Stimulated activated CD4-positive, alpha-beta T cell treated with anti-CD3 and anti-CD28 coated beads, Interleukin-2, amount 100 ng/mL, for 48 hours (primary cell): ENCODE data around the gene DOCK3.

Experiments used
- DNase-seq, 2 donors: peaks; one replicate each; pipeline ENCODE4 v3.0.0-alpha.2; 2020

DOCK3 gene

GRCh38 chr3:51393134-51393495 lies 718.4 kb downstream of the DOCK3 start:
- no peak for DNase-seq

GRCh38 chr3:51393564-51393963 lies 718.8 kb downstream of the DOCK3 start:
- DNase-seq: no peak

DNA sequence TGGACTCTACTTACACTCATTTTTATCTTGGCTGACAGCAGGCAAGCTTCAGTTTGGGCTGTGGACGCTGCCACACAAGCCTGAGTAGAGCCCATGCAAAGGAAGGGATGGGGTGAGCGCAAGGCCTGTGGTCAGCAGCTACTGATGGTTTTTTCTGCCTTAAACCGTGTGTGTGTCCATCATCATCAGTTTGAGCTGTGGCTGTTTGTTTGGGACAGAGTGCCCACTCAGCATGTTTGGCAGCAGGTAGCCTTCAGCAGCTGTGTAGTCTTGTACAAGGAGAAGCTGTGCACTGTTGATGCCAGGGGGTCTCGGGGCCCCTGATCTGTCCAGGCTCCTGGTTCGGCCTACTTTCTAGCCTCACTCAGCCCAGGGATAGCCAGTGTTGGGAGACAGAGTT lies 719.8 kb downstream of the DOCK3 start:
- DNase-seq: no peak

- no peak for DNase-seq
These were observed 720.9 kb downstream of the DOCK3 start for GRCh38 chr3:51395493-51396213.

GRCh38 chr3:51396401-51396800 lies 721.7 kb downstream of the DOCK3 start:
- DNase-seq: no peak

DNA sequence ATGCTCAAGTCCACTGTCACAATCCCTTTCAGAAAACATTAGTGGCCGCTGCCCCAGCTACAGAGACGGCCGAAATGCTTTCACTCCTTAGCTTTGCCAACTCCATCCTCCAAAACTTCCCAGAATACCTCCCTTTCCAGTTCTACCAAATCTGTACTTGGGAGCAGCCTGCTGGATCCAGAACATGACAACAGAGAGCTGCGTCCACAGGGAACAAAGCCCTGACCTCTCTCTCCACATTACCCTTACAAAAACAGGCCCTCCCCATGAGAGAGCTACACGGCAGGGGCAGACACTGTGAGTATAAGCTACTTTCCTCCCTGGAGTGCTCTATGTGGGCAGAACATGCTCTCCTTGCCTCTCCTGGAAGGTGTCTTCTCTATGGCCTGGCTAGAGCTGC lies 722.7 kb downstream of the DOCK3 start:
- no peak for DNase-seq

GRCh38 chr3:51398595-51399310 lies 724.0 kb downstream of the DOCK3 start:
- no peak for DNase-seq

DNA sequence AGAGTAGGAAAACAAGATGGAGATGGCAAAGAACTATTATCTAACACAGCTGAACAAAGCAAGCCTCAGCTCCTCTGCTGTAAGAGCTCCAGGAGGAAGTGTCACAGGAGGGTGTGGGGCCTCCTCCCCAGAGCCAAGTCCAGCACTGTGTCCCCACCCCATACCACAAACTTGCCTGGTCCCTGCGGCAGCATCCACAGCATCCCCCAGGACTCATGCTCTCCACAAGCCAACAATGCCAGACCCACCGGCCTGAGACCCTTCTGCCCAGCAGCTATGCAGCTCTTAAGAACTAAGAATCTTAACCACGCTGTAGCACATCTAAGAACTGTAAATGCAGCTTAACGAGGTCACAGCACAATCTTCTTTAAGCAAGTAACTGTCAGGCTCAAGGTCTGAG lies 725.4 kb downstream of the DOCK3 start:
- DNase-seq: no peak

DNA sequence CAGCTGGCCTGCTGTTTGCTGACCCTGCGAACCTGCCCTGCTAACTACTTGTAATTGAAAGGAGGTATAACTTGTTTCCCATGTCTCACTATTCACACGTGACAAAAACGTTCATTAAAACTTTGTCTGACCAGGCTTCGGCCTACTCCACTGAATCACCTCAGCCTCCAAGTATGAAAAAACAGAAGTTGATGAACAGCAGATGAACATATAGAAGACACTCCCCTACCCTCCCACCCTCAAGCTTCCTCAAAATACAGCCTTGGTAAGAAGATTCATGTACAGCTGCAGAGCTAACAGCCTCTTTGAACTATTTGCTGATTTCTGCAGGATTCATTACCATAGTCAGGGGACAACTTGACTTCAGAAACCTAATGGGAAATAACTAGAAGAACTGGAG lies 727.0 kb downstream of the DOCK3 start:
- no peak for DNase-seq

DNA sequence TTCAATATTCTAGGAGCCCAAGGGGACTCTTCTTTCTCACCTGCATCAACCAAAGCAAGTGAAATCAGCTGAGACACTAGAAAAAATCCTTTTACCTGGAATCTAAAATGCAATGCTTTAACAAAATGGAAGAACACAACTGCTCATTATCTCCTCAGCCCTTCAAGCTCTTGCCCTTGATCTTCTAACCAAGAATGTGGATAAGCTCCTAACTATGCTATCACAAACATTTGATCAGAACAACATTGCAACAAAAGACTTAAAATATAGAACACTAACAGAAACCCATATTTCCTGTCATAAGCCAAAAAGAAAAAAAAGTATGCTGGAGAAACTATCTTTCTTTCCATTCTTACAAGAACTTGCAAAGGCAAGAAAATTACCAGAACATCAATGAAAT lies 728.9 kb downstream of the DOCK3 start:
- DNase-seq: no peak

DNA sequence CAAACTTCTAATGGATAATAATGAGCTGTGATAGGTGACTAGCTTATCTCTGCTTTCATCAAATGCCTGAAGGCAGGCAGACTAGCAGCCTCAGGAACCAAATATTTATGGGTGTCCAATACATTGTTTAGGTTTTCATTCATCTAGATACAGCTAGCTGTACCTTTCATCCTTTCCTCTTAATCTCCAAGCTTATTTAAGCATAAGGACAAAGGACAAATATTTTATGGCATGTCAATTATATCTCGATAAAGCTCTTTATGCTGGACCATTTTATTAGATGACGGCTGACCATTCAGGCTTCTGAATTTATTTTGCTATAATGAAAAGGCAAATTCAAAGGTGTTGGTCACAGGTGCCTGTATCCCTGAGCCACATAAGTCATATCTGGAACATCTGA lies 733.3 kb downstream of the DOCK3 start:
- no peak for DNase-seq

DNA sequence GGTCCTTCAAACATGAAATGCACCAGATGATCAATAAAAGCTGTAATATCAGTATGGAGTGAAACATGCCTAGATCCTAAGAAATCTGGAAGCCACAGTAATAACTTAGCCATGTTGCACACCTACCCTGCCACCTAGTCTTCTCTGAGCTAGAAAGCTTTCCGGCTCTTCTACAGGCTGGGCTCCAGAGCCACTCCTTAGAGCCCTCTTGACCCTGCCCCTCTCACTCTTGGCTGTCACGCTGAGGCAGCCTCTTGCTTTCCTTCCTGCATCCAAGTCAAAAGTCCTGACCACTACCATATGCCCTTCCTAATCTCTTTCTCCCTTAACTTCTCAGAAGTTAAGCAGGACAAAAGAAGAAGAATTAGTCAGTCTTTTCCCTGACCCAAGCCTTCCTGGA lies 734.1 kb downstream of the DOCK3 start:
- DNase-seq: no peak

DNA sequence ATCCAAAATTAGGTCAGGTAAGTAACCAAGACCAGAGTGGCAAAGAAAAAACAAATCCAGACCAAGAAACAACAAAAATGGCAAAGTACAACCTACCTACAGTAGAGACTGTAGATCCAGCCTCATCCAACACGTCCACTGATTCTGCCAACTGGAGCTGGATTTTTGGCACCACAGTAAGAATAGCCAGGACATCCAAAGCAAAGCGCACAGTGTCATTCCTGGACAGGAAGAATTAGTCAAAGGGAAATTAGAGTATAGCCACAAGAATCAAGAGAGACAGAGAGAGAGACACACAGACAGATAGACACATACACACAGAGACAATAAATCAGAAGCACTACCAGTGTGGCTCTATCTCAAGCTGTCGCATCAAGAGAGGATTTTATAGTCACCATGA lies 747.5 kb downstream of the DOCK3 start:
- no peak for DNase-seq

DNA sequence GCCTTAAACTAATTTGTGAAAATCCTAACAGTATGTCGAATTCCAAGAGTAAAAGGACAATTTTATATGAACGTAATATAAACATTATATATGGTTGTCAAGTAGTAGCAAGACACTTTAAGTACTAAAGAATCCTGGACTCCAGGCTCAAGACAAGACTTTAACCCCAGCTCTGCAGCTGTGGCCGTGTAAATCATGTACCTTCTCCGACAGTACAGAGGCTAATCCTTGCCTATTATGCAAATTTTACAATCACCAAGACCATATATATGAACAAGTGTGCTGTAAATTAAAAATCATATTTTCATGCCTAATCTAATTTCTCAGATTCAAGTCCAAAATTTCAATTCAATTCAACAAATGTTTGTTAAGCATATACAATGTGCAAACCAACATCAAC lies 752.2 kb downstream of the DOCK3 start:
- no peak for DNase-seq

- DNase-seq: no peak
These were observed 754.4 kb downstream of the DOCK3 start for GRCh38 chr3:51429138-51429537.
